Measurements from ENCODE around the gene HELLS. TPM values are rescaled to one million over a fixed set of nuclear protein-coding genes. Genes with fewer than 3 reads are reported as not detected.
A peak's percentile ranks its signal among the peaks of the same experiment; 100 is the strongest.

The HELLS gene
- total and polyA plus RNA-seq, 2 experiments from 2014 or later = 15.8 to 27.0 TPM

- Histone ChIP-seq H3K36me3 (replicated peaks; ENCODE audit: insufficient read depth, low read depth) (no peaks in the 10 kb centered on the region), H3K79me2 (no peaks in the 10 kb centered on the region), H4K20me1 (ENCODE audit: insufficient read depth, poor library complexity, severe bottlenecking) (no peaks in the 10 kb centered on the region), H3K4me3 (no peak overlapping the region), H3K9me2 (replicated peaks; ENCODE audit: insufficient read depth) (no peaks in the 10 kb centered on the region), H3K4me2 (no peak overlapping the region), H2AFZ (peak overlapping the region; percentile 5), H3K27me3 (no peaks in the 10 kb centered on the region), H3K9me3 (ENCODE audit: low read depth) (no peaks in the 10 kb centered on the region), H3K27ac (no peak overlapping the region), H3K4me1 (ENCODE audit: insufficient read depth) (no peaks in the 10 kb centered on the region)
- 67% methylated on average over 2 of the region's 2 CpGs for WGBS (ENCODE audit: low lambda C conversion rate, missing lambda C conversion rate)
- no peak for TF ChIP-seq CTCF (IDR thresholded peaks at IDR 0.05; ENCODE audit: poor library complexity)
- TF ChIP-seq EZH2 (IDR thresholded peaks at IDR 0.05; ENCODE audit: borderline replicate concordance) = no peak
- no peak for TF ChIP-seq EZH2phosphoT487 (IDR thresholded peaks at IDR 0.05; ENCODE audit: low read depth, severe bottlenecking, unreplicated experiment)
- no peak for DNase-seq (ENCODE audit: low spot score)
Measured at GRCh38 chr10:94645285-94645684, 99.7 kb downstream of the HELLS start.

Other genes with a start within 250 kb of the HELLS start
- 18.8 and 20.5 TPM in 2 replicates for gene NOC3L, start 182.8 kb upstream of the HELLS start, total RNA-seq
- gene NOC3L, start 182.8 kb upstream of the HELLS start, polyA plus RNA-seq = 9.4 and 10.5 TPM in 2 replicates
- gene TBC1D12, start 143.2 kb upstream of the HELLS start, total RNA-seq = 15.6 and 26.1 TPM in 2 replicates
- 7.7 and 9.2 TPM in 2 replicates for gene TBC1D12, start 143.2 kb upstream of the HELLS start, polyA plus RNA-seq
- gene CYP2C18, start 137.9 kb downstream of the HELLS start, total RNA-seq = 18.5 and 19.5 TPM in 2 replicates
- 16.2 and 17.2 TPM in 2 replicates for gene CYP2C18, start 137.9 kb downstream of the HELLS start, polyA plus RNA-seq
- 44.6 and 46.4 TPM in 2 replicates for gene CYP2C19, start 216.9 kb downstream of the HELLS start, total RNA-seq
- gene CYP2C19, start 216.9 kb downstream of the HELLS start, polyA plus RNA-seq = 14.7 and 21.3 TPM in 2 replicates